ENCODE data around the gene MOB3A. TPM values are rescaled to one million over a fixed set of nuclear protein-coding genes. Genes with fewer than 3 reads are reported as not detected.

MOB3A gene
- total RNA-seq, 1 donor from 2014 or later = 15.8 TPM

- FAIRE-seq (peak; percentile 28), DNase-seq (ENCODE audit: low read depth) (peak; percentile 18)
- peaks cover 69% of the 10 kb centered on the region for H3K36me3 ChIP-seq (ENCODE audit: control insufficient read depth, insufficient read depth, low read length)
- no peaks in the 10 kb centered on the region for H3K27me3 ChIP-seq (ENCODE audit: control insufficient read depth, insufficient read depth, low read length)
- TF ChIP-seq, protein P1, sequence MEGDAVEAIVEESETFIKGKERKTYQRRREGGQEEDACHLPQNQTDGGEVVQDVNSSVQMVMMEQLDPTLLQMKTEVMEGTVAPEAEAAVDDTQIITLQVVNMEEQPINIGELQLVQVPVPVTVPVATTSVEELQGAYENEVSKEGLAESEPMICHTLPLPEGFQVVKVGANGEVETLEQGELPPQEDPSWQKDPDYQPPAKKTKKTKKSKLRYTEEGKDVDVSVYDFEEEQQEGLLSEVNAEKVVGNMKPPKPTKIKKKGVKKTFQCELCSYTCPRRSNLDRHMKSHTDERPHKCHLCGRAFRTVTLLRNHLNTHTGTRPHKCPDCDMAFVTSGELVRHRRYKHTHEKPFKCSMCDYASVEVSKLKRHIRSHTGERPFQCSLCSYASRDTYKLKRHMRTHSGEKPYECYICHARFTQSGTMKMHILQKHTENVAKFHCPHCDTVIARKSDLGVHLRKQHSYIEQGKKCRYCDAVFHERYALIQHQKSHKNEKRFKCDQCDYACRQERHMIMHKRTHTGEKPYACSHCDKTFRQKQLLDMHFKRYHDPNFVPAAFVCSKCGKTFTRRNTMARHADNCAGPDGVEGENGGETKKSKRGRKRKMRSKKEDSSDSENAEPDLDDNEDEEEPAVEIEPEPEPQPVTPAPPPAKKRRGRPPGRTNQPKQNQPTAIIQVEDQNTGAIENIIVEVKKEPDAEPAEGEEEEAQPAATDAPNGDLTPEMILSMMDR (IDR thresholded peaks at IDR 0.05; ENCODE audit: insufficient read depth, low read length, severe bottlenecking) = no peak
- no peak overlapping the region for H3K4me3 ChIP-seq (ENCODE audit: low read depth, low read length)
Observed at GRCh38 chr19:2113439-2114211, 17.5 kb upstream of the MOB3A start.

- peaks cover 67% of the 10 kb centered on the region for H3K36me3 ChIP-seq (ENCODE audit: control insufficient read depth, insufficient read depth, low read length)
- no peak overlapping the region for H3K4me3 ChIP-seq (ENCODE audit: low read depth, low read length)
- FAIRE-seq (peak; percentile 62), DNase-seq (ENCODE audit: low read depth) (no peak)
- no peaks in the 10 kb centered on the region for H3K27me3 ChIP-seq (ENCODE audit: control insufficient read depth, insufficient read depth, low read length)
- TF ChIP-seq, protein P1 (IDR thresholded peaks at IDR 0.05; ENCODE audit: insufficient read depth, low read length, severe bottlenecking) = no peak
Observed at GRCh38 chr19:2112516-2113320, 16.6 kb upstream of the MOB3A start.

GRCh38 chr19:2111886-2112285 is 15.8 kb upstream of the MOB3A start:
- Histone ChIP-seq H3K27me3 (ENCODE audit: control insufficient read depth, insufficient read depth, low read length) (no peaks in the 10 kb centered on the region), H3K36me3 (ENCODE audit: control insufficient read depth, insufficient read depth, low read length) (peaks cover 62% of the 10 kb centered on the region)
- FAIRE-seq = no peak

DNA sequence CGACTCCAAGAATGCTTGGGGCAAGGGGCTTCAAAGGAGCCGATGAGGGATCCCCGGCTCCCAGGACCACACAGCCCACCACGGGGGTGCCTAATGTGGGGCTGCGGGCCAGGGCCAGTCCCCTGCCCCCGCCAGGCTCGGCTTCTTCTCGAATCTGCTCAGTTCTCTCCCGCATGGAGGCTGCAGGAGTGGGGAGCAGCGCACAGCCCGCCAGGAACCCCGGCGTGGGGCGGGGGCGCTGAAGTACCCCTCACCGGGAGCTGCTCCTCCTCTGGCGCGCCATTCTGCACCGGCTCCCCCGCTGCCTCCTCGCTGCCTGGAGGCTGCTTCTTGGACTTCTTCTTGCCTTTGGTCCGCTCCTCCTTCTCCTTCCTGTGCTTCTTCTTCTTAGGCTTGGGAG is 15.3 kb upstream of the MOB3A start:
- TF ChIP-seq, protein P1 (IDR thresholded peaks at IDR 0.05; ENCODE audit: insufficient read depth, low read length, severe bottlenecking) = no peak
- no peaks in the 10 kb centered on the region for H3K27me3 ChIP-seq (ENCODE audit: control insufficient read depth, insufficient read depth, low read length)
- FAIRE-seq = no peak

More at GRCh38 chr19:2111886-2112285, 15.8 kb upstream of the MOB3A start:
- no peak for DNase-seq (ENCODE audit: low read depth)
- TF ChIP-seq, protein P1 (IDR thresholded peaks at IDR 0.05; ENCODE audit: insufficient read depth, low read length, severe bottlenecking) = no peak
- H3K4me3 ChIP-seq (ENCODE audit: low read depth, low read length) = no peak overlapping the region

GRCh38 chr19:2110822-2111221 is 14.7 kb upstream of the MOB3A start:
- no peak for FAIRE-seq
- Histone ChIP-seq H3K27me3 (ENCODE audit: control insufficient read depth, insufficient read depth, low read length) (no peaks in the 10 kb centered on the region), H3K36me3 (ENCODE audit: control insufficient read depth, insufficient read depth, low read length) (peaks cover 60% of the 10 kb centered on the region), H3K4me3 (ENCODE audit: low read depth, low read length) (no peak overlapping the region)
- DNase-seq (ENCODE audit: low read depth) = no peak
- TF ChIP-seq, protein P1 (IDR thresholded peaks at IDR 0.05; ENCODE audit: insufficient read depth, low read length, severe bottlenecking) = peak; percentile 14

More for the DNA sequence above, 15.3 kb upstream of the MOB3A start:
- Histone ChIP-seq H3K4me3 (ENCODE audit: low read depth, low read length) (no peak overlapping the region), H3K36me3 (ENCODE audit: control insufficient read depth, insufficient read depth, low read length) (peaks cover 61% of the 10 kb centered on the region)
- no peak for DNase-seq (ENCODE audit: low read depth)

Measured in bronchial epithelial cell (primary cell).